CD14-positive monocyte (primary cell): ENCODE data around the gene SPRR5. TPM values are rescaled to one million over a fixed set of nuclear protein-coding genes. Genes with fewer than 3 reads are reported as not detected.

ENCODE experiments used
- DNase-seq, 3 donors: peaks; one replicate each; pipeline ENCODE4 v3.0.0-alpha.2; 2011 to 2022
- H2AFZ ChIP-seq: 2 replicates; pipeline ENCODE4 v1.6.0; 2012; ENCODE audit warnings: mild to moderate bottlenecking, low read depth, low read length, inconsistent platforms; ENCODE audit not compliant: insufficient read depth, poor library complexity, severe bottlenecking
- H3K27ac ChIP-seq, 2 donors: 1 replicate in 1 of 2; 2 replicates in 1 of 2; pipeline ENCODE4 v1.5.1; 2012 to 2013; ENCODE audit warnings: low read length in 2 of 2, control low read depth in 1 of 2, inconsistent platforms in 1 of 2, low read depth in 1 of 2, mild to moderate bottlenecking in 1 of 2
- H3K27me3 ChIP-seq, 2 donors: one replicate each; pipeline versions ENCODE4 v1.6.0 to v1.6.1; 2011 to 2013; ENCODE audit warnings: low read length in 2 of 2; ENCODE audit not compliant: control insufficient read depth in 2 of 2, insufficient read depth in 2 of 2
- H3K36me3 ChIP-seq, 2 donors: replicated peaks in 1 of 2; 1 replicate in 1 of 2; 2 replicates in 1 of 2; pipeline versions ENCODE4 v1.5.1 to v1.6.1; 2012 to 2013; ENCODE audit warnings: low read length in 2 of 2, control low read depth in 1 of 2, inconsistent platforms in 1 of 2, mild to moderate bottlenecking in 1 of 2; ENCODE audit not compliant: insufficient read depth in 2 of 2, control insufficient read depth in 1 of 2
- H3K4me1 ChIP-seq, 2 donors: 1 replicate in 1 of 2; 2 replicates in 1 of 2; pipeline versions ENCODE4 v1.5.1 to v1.6.1; 2012 to 2013; ENCODE audit warnings: low read length in 2 of 2, control low read depth in 1 of 2, inconsistent platforms in 1 of 2, mild to moderate bottlenecking in 1 of 2, moderate library complexity in 1 of 2; ENCODE audit not compliant: insufficient read depth in 2 of 2, control insufficient read depth in 1 of 2
- H3K4me2 ChIP-seq: replicated peaks from 2 replicates; pipeline ENCODE3; 2012; ENCODE audit warnings: low read length, moderate library complexity, mild to moderate bottlenecking; ENCODE audit not compliant: poor library complexity, severe bottlenecking; ENCODE audit errors: extremely low read depth
- H3K4me3 ChIP-seq, 3 experiments: fragments of 200-600 bp in 1 of 3; sonication (generic) in 1 of 3; replicated peaks in 1 of 3; 1 replicate in 2 of 3; 2 replicates in 1 of 3; pipeline ENCODE4 v1.5.1; 2011 to 2013; ENCODE audit warnings: low read length in 3 of 3, mild to moderate bottlenecking in 3 of 3, control low read depth in 2 of 3, low read depth in 2 of 3, inconsistent platforms in 1 of 3, moderate library complexity in 1 of 3
- H3K79me2 ChIP-seq: 2 replicates; pipeline ENCODE4 v1.6.0; 2012; ENCODE audit warnings: mild to moderate bottlenecking, control low read depth, inconsistent platforms, low read length, moderate library complexity; ENCODE audit not compliant: insufficient read depth
- H3K9ac ChIP-seq: 2 replicates; pipeline ENCODE4 v1.6.0; 2017; ENCODE audit warnings: low read length, mild to moderate bottlenecking; ENCODE audit not compliant: insufficient read depth, poor library complexity, severe bottlenecking
- H3K9me3 ChIP-seq, 2 donors: replicated peaks in 1 of 2; 1 replicate in 1 of 2; 2 replicates in 1 of 2; pipeline versions ENCODE4 v1.5.1 to v1.6.1; 2012 to 2013; ENCODE audit warnings: low read length in 2 of 2, control low read depth in 1 of 2; ENCODE audit not compliant: control insufficient read depth in 1 of 2, insufficient read depth in 1 of 2
- H4K20me1 ChIP-seq: 2 replicates; pipeline ENCODE4 v1.6.0; 2012; ENCODE audit warnings: mild to moderate bottlenecking, low read length, control low read depth, moderate library complexity; ENCODE audit not compliant: insufficient read depth
- H3K27ac Mint-ChIP-seq, 7 donors: one replicate each; pipeline ENCODE4 v1.8.0; 2020; ENCODE audit warnings: mild to moderate bottlenecking in 7 of 7, mixed read lengths in 7 of 7, moderate library complexity in 6 of 7, inconsistent platforms in 2 of 7
- H3K27me3 Mint-ChIP-seq, 3 donors: one replicate each; pipeline ENCODE4 v1.8.0; 2021 to 2022; ENCODE audit warnings: low read depth in 3 of 3, mild to moderate bottlenecking in 3 of 3, mixed read lengths in 3 of 3, moderate library complexity in 3 of 3, inconsistent platforms in 1 of 3
- H3K36me3 Mint-ChIP-seq, 2 donors: one replicate each; pipeline ENCODE4 v1.8.0; 2020; ENCODE audit warnings: mixed read lengths in 2 of 2, inconsistent platforms in 1 of 2, mild to moderate bottlenecking in 1 of 2
- H3K4me1 Mint-ChIP-seq: one replicate; pipeline ENCODE4 v1.8.0; 2020; ENCODE audit warnings: mild to moderate bottlenecking, mixed read lengths
- H3K4me3 Mint-ChIP-seq, 2 donors: one replicate each; pipeline ENCODE4 v1.8.0; 2020; ENCODE audit warnings: mild to moderate bottlenecking in 2 of 2, mixed read lengths in 2 of 2, moderate library complexity in 1 of 2
- H3K9me3 Mint-ChIP-seq, 7 donors: one replicate each; pipeline ENCODE4 v1.8.0; 2020 to 2022; ENCODE audit warnings: mixed read lengths in 7 of 7, mild to moderate bottlenecking in 6 of 7, moderate library complexity in 6 of 7, inconsistent platforms in 2 of 7
- WGBS: methylation state at CpG from one replicate; pipeline ENCODE4 v1.1.5; 2013; ENCODE audit warnings: missing lambda C conversion rate; ENCODE audit not compliant: insufficient coverage; 5-methylcytosine and 5-hydroxymethylcytosine counted together
- intact Hi-C, 2 donors: fragments of 100-400 bp; cut with micrococcal nuclease; formaldehyde crosslinking; loops; one replicate each; pipeline versions ENCODE4 v1.15.0 to v1.15.1; 2023
- polyA plus RNA-seq, 3 donors: library from polyadenylated mRNA; depleted of rRNA in 1 of 3; unstranded in 2 of 3; stranded (reverse) in 1 of 3; fragments of 300-500 nt in 2 of 3; fragments of >200 nt in 1 of 3; fragmentation: Illumina TruSeq in 2 of 3; gene quantifications; 1 replicate in 2 of 3; 2 replicates in 1 of 3; pipeline ENCODE4 v1.2.3, GENCODE V29; 2012 to 2021
- small RNA-seq: library from RNA; depleted of rRNA; stranded (forward); fragments of <200 nt; gene quantifications from one replicate; pipeline ENCODE3, GENCODE V24; 2012; ENCODE audit warnings: low read depth; ENCODE audit not compliant: insufficient read length
- TF ChIP-seq, protein P1 (sequence below): fragments of 200-600 bp; IDR thresholded peaks from one replicate; pipeline ENCODE4 v1.8.0; 2022; ENCODE audit warnings: antibody characterized with exemption, mild to moderate bottlenecking

The SPRR5 gene
- polyA plus RNA-seq, 3 donors, result not detected

DNA sequence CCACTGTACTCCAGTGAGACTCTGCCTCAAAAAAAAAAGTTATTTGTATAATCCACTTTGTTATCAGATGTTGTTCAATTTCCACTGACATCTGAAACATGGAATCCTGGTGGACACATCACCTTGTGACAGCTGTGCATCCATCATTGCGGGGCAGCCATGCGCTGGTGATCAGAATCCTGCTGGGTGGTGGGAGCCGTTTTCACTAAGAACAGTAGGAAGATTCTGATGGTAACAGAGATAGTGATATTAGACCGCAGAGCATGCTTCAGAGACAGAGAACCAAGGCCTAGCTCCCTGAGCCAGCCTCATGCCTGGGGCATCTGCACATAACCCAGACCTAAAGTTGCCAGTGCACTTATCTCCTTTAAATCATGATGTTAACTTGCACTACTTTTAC lies 51.5 kb downstream of the SPRR5 start:
- Histone ChIP-seq H3K27ac (no peak overlapping the region), H3K4me1 (no peaks in the 10 kb centered on the region), H3K79me2 (no peaks in the 10 kb centered on the region), H3K4me2 (no peak overlapping the region), H2AFZ (no peak overlapping the region), H3K9me3 (no peaks in the 10 kb centered on the region), H3K9ac (no peak overlapping the region), H3K36me3 (no peaks in the 10 kb centered on the region), H3K27me3 (peaks cover 0 to 2% of the 10 kb centered on the region in 2 donors), H3K4me3 (no peak overlapping the region), H4K20me1 (no peaks in the 10 kb centered on the region)
- Mint-ChIP-seq H3K27me3 (peaks cover 4 to 11% (median 7%) of the 10 kb centered on the region in 3 donors), H3K27ac (no peak overlapping the region), H3K4me3 (no peak overlapping the region), H3K4me1 (no peaks in the 10 kb centered on the region), H3K36me3 (no peaks in the 10 kb centered on the region), H3K9me3 (peaks cover 0 to 6% (median 5%) of the 10 kb centered on the region in 7 donors)
- TF ChIP-seq, protein P1, sequence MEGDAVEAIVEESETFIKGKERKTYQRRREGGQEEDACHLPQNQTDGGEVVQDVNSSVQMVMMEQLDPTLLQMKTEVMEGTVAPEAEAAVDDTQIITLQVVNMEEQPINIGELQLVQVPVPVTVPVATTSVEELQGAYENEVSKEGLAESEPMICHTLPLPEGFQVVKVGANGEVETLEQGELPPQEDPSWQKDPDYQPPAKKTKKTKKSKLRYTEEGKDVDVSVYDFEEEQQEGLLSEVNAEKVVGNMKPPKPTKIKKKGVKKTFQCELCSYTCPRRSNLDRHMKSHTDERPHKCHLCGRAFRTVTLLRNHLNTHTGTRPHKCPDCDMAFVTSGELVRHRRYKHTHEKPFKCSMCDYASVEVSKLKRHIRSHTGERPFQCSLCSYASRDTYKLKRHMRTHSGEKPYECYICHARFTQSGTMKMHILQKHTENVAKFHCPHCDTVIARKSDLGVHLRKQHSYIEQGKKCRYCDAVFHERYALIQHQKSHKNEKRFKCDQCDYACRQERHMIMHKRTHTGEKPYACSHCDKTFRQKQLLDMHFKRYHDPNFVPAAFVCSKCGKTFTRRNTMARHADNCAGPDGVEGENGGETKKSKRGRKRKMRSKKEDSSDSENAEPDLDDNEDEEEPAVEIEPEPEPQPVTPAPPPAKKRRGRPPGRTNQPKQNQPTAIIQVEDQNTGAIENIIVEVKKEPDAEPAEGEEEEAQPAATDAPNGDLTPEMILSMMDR, result no peak
- 83% methylated on average over 4 of the region's 4 CpGs for WGBS
- no peak for DNase-seq
- intact Hi-C loops, result no loop called here

Small RNAs within 50 kb of the gene (small RNA-seq; reads per million reads assigned to genes)
- not detected for gene SPRR1A

Other genes with a start within 250 kb of the SPRR5 start
- not detected for gene LCE2A, start 248.9 kb upstream of the SPRR5 start, polyA plus RNA-seq
- not detected for gene LCE4A, start 239.0 kb upstream of the SPRR5 start, polyA plus RNA-seq
- not detected for gene KPRP, start 189.2 kb upstream of the SPRR5 start, polyA plus RNA-seq
- gene LCE1F, start 172.1 kb upstream of the SPRR5 start, polyA plus RNA-seq, result not detected
- gene LCE1E, start 160.9 kb upstream of the SPRR5 start, polyA plus RNA-seq, result not detected
- not detected for gene LCE1D, start 150.5 kb upstream of the SPRR5 start, polyA plus RNA-seq
- gene LCE1C, start 140.6 kb upstream of the SPRR5 start, polyA plus RNA-seq, result not detected
- not detected for gene LCE1B, start 135.2 kb upstream of the SPRR5 start, polyA plus RNA-seq
- gene LCE1A, start 119.7 kb upstream of the SPRR5 start, polyA plus RNA-seq, result not detected
- gene LCE6A, start 104.3 kb upstream of the SPRR5 start, polyA plus RNA-seq, result not detected
- gene LCE7A, start 87.2 kb upstream of the SPRR5 start, polyA plus RNA-seq, result not detected
- not detected for gene SMCP, start 68.9 kb upstream of the SPRR5 start, polyA plus RNA-seq
- not detected for gene IVL, start 38.7 kb upstream of the SPRR5 start, polyA plus RNA-seq
- not detected for gene SPRR4, start 23.4 kb downstream of the SPRR5 start, polyA plus RNA-seq
- gene SPRR1A, start 36.9 kb downstream of the SPRR5 start, polyA plus RNA-seq, result not detected
- gene SPRR3, start 54.5 kb downstream of the SPRR5 start, polyA plus RNA-seq, result not detected
- not detected for gene SPRR1B, start 84.0 kb downstream of the SPRR5 start, polyA plus RNA-seq
- gene SPRR2D, start 93.9 kb downstream of the SPRR5 start, polyA plus RNA-seq, result not detected
- not detected for gene SPRR2A, start 110.3 kb downstream of the SPRR5 start, polyA plus RNA-seq
- not detected for gene SPRR2B, start 124.4 kb downstream of the SPRR5 start, polyA plus RNA-seq
- gene SPRR2E, start 147.3 kb downstream of the SPRR5 start, polyA plus RNA-seq, result not detected
- not detected for gene SPRR2F, start 166.3 kb downstream of the SPRR5 start, polyA plus RNA-seq
- gene SPRR2G, start 203.7 kb downstream of the SPRR5 start, polyA plus RNA-seq, result not detected